ENCODE results near the gene AGBL3.
A peak's percentile ranks its signal among the peaks of the same experiment; 100 is the strongest.

AGBL3 gene

DNA sequence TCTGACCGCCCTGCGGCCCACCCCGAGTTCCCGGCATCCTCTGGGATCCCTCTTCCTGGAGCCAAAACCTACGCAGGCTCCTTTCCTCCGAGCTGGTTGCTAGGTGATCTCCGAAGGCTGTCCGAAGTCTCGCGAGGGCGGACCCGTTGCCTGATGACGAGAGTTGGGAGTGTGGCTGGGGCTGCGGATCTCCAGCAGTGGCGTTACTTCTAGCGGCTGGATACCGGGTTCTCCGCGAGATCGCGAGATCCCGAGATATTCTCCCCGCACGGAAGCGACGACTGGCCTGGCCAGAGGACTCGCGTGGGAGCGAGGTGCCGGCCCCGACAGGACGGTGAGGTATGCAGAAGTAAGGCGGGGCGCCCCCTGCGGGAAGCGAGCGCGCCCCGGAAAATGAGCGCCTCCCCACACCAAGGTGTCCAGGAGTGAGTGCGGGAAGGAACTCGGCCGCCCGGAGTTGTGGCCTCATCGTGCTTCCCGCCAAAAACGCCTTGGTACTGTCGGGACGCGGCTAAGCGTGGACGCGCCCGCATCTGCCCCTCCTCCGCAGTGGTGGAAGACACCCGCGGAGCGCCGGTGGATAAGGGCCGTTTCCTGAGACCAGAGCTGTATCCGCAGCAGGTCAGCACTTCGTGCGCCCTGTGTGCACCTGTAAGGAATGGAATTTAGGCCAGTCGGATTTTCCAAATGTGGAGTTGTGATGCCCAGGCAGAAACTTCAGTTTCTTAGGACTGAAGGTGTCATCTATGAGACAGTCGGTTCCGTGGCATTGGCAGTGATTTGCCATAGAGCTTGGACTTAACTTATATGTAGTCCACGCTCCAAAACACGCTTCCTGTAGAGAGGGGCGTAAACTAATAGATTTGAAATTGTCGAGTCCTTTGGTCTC lies at the start of gene AGBL3:
Gene AGBL3 (plus strand): TSS at position 146 of the 889 bp plus-strand sequence. CDS start 1,426 bp downstream, outside the sequence.
- peak; percentile 97 for DNase-seq

DNA sequence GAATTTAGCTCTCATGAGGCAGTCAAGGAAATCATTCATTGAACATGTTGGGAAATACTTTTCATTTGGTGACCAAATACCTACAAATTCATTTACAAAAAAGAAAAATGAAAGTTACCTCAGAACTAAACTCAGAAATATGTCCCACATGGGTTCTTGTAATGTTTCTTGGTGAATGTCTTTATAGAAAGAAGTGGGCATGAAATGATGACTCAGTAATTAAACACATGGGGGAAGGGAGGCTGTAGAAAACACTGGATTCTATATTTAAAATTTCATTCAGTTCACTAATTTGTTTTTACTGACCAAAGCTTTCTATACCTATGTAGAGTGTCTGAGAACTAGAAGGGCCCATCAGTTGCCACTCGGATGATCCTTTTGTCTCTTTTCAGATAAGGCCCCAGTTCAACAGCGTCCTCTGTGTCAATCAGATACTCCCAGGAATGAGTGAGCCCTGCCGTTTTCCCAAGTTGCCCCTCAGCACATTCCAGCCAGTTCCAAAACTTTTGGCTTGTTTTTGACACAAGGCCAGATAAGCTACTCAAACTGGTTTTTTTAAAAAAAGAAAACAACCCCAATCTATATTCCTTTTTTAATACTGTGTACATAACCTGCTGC lies 49.3 kb upstream of the AGBL3 start:
- no peak for DNase-seq

GRCh38 chr7:134938141-134938540 lies 48.2 kb upstream of the AGBL3 start:
- DNase-seq: no peak

DNA sequence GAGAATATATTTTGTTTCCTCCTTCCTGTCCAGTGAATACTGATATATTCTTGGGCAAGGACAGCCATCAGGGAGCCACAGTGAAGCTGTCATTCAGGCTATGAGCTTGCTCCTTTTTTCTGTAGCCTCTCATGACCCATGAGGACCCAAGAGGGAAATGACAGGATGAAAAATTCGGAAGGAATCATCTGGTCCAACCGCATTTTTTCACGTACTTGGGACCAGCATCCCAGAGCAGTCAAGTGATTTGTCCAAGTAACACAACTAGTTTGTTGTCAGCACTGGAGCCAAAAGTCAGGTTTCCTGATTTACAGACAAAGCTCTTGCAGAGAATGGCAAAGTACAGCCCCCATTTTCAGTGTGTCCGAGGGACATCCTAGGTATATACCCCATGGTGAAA lies 47.2 kb upstream of the AGBL3 start:
- DNase-seq: no peak

GRCh38 chr7:134940729-134941128 lies 45.6 kb upstream of the AGBL3 start:
- DNase-seq: no peak

DNA sequence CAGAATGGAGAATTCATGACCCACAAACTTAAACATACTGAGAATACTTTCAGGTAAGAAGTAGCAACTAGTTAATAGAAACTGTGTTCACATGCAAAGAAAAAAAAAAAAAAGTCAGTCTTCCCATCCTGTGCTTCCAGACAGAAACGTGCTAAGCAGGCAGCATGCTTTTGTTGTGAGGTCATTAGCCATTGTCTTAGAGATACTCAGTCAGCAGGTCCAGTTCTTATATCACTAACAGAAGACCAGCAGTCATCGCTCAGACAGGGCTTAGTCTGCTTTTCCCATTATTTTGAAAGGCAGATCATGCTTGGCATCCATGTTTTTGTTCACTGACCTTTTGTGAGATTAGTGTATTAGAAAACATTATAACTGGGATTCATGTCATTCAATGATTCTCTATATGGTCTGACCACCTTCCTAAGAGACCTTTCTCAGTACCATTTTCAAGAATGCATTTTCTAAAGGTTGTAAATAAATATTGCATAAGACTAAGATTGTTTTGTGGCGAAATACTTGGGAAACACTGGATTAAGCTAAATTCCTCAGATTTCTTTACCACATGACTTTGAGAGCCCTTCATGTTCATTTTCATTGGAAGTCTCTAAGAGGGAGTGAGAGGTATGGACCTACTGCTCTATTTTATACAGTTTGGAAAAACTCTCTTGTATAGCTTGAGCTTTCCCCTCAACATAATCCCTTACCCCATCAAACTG lies 45.0 kb upstream of the AGBL3 start:
- peak; percentile 89 for DNase-seq

DNA sequence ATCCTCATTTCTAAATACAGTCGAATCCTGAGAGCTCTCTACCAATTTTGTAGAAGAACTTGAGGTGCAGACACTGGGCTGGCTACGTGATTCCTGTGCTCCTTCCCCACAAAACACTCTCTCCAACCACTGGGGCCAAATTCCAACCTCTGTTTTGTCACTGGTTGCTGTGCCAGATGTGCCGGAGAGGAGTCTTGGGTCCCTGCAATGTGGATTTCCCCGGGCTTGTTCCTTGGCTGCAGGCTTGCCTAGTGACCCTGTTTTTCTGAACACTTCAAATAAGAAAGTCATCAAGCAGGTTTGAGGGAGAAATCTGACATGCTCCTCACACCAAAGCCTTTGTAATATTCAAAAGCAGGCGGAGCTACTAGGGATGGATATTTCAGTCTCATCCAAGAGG lies 44.4 kb upstream of the AGBL3 start:
- no peak for DNase-seq

GRCh38 chr7:134942690-134943466 lies 43.4 kb upstream of the AGBL3 start:
- DNase-seq: no peak

DNA sequence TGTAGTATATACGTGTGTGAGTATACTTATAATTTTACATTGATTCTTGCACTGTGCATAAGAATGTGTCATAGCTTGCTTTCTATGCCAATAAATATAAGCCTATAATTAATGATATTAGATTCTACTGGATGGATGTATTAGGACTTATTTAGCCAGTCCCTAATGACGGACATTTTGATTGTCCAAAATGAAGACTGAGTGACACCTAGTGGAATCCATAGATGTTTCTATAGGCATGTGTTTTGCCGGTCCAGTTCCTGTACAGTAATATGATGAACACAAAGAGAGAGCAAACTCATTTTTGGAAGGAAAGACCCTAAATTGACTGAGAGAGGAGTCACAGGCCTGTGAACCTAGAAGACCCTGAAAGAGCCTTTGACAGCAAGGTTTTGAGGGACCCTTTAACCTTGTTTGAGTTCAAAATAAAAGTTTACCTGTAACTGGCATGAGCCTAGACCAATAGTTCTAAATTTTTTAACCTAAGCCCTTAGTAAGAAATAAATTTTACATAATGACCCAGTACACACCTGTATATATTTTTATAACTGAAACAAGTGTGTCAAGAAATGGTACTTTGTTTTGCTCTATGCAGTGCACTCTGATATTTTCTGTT lies 42.4 kb upstream of the AGBL3 start:
- no peak for DNase-seq

- no peak for DNase-seq
Measured at GRCh38 chr7:134945691-134946090, 40.6 kb upstream of the AGBL3 start.

- no peak for DNase-seq
Measured at GRCh38 chr7:134946260-134946659, 40.0 kb upstream of the AGBL3 start.

GRCh38 chr7:134947329-134947728 lies 39.0 kb upstream of the AGBL3 start:
- no peak for DNase-seq

DNA sequence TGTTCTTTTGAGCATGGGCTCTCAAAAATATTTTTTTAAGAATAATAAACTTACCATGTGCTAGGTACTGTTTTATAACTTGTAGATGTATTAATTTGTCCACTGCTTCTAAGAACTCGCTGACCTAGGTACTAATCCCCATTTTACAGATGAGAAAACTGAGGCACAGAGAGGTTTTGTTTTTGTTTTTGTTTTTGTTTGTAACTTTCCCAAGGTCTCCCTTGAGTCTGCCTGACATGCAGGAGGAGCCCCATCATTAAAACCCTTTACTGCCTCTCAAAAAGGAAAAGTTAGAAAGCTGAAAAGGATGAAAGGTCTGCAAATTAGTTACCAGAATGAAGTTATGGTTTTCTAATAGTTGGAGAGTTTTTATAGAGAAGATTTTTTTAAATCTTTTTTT lies 38.5 kb upstream of the AGBL3 start:
- DNase-seq: no peak

DNA sequence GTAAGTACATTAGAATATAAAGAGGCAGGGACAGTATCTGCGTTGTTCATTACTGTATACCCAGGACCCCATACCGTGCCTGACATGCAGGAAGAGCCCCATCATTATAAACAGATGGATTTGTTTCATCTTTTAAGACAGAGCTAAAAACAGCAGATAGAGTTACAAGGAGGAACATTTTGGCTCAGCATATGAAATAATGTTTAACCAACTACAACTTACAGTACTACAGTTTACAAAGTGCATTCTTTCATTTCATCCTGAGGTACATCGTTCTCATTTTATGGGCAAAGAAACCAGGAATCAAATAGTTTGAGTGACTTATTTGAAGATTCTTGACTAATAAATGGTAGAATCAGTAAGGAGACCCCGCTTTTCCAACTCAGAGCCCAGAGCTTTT lies 38.1 kb upstream of the AGBL3 start:
- no peak for DNase-seq

- no peak for DNase-seq
Measured at GRCh38 chr7:134948736-134949135, 37.6 kb upstream of the AGBL3 start.

DNA sequence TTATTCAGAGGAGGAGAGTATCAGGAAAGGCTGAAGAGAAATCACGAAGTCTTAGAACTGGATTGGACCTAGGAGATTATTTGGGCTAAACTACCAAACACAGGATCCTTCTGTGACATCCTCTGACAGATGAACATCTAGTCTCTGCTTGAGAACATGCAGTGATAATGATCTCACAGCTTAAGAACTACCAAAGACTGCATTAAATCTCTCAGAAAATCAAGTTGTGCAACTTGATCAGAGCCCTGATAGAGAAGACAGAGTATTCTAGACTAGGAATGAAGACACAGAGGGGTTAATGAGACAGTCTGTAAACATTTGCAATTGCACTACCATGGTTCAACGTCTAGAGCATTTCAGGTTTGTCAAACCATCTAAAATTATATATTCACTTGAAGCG lies 37.1 kb upstream of the AGBL3 start:
- no peak for DNase-seq

DNA sequence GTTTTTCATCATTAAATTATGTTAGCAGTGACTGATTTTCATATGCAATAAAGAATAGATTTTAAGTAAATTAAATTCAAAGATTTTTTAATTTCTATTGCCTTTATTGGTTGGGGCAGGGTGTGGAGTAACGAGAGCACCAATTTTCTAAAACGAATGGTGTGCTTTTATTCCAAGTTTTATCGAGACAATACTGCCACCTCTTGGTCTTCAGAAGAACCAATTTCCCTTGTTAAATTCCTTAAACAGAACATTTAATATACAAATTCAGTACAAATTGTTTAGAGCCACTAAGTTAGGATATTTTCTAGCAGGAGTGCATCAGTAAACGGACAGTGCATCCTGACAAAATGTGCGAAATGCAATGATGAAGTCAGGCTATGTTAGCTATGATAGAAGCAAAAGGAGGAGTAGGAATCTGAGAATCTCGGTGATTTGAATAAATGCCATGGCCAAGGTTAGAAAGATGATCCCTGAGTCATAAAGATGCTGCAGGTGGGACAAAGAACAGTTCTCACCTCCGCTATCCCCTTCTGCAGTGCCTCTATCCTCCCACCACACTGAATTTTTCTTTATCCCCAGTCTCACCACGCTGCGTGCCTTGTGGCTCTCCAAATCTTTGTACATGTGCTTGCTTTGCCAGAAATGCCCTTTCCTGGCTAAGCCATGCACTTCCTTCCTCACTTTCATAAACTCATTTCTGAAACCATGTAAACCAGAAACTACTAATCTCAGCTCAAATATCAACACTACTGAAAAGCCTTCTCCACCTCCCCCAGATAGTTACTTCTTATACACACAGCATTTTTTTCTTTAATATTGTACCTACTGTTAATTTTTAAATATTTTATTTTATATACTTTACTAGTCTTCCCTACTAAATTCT lies 31.9 kb upstream of the AGBL3 start:
- DNase-seq: no peak

GRCh38 chr7:134957005-134957404 lies 29.3 kb upstream of the AGBL3 start:
- no peak for DNase-seq

DNA sequence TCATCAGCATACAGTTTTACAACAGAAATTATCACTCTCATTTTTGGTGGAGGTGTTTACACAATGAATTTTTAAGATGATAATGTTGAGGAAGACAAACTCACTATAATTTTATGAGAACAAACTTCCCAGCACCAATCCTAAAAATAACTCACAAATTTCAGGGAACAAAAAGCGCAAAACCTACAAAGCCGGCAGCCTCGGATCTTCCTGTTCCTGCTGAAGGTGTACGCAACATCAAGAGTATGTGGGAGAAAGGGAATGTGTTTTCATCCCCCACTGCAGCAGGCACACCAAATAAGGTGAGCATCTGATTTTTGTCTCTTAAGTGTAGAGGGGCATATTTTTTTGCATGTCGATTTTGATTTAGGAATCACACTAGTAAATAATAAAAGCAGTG lies 26.5 kb upstream of the AGBL3 start:
- no peak for DNase-seq

DNA sequence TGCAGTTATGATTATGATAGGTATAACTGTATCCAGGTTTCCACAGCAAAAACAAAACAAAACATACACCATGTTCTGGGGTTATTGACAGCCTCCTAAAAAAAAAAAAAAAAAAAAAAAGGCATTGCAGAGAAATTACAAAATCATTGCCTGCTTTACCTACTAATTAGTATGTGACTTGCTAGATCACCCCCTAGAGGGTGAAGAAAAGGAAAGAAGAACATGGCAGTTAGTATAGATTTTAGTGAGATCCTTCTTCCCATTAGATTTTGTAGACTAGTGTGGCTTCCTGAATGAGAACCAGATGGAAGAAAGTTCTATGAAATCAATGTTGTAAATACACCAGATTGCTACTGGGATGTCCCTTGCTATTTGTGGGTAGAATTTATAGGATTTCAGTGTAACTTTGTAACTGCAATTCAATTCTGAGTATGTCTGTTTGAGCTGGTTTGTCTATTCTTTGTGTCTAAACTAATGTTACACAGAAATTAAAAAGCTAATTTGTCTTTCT lies 24.0 kb upstream of the AGBL3 start:
- no peak for DNase-seq

DNA sequence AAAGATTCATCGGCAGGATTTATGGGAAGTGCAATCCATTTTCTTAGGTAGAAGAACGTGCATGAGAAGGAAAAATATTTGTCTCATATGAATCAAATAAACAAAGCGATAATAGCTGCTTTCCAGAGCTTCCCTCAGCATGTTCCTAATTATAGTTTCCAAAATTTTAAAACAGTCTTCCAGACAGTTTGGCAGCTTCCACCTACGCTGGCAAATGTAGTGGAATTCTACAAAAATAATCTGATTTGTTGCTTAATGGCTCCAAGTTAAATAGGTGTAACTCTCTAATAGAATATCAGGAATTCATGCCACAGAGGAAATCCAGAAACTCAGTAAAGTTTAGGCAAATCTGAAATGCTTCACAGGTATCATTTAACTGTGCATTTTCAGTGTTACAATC lies 23.3 kb upstream of the AGBL3 start:
- DNase-seq: no peak

All from fibroblast of upper back skin (primary cell).